ENCODE measurements around the gene SLC6A5.

The SLC6A5 gene

DNA sequence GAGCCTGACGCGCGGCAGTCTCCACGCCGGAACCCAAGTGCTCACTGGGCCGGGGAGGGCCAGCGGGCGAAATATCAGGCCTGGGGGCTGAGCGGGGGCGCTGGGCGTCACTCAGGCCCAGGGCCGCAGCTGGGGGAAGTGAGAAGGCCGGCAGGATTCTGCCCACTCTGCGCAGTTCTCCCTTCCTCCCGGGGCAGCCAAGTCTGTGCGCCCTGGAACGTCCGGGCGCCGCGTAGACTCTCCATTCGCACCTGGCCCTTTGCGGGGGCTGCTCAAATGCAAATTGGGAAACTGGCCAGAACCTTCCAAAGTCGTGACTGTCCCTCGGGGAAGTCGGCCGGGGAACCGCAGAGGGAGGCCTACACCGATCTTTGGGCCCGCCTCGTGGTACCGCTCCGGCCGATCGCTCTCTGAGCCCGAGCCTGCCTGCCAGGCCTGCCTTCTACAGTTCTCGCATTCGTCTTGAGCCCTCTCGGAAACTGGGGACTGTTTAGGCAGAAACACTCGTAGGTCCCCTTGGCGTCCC lies 2.2 kb upstream of the SLC6A5 start:
- DNase-seq = no peak

GRCh38 chr11:20597680-20598484 lies 1.5 kb upstream of the SLC6A5 start:
- DNase-seq = no peak

GRCh38 chr11:20598492-20598891 lies 916 bp upstream of the SLC6A5 start:
- DNase-seq = no peak

GRCh38 chr11:20600020-20600346 lies 575 bp downstream of the SLC6A5 start:
- DNase-seq = no peak

- DNase-seq = no peak
Observed at GRCh38 chr11:20600551-20600950, 1.1 kb downstream of the SLC6A5 start.

GRCh38 chr11:20601221-20601914 lies 2.0 kb downstream of the SLC6A5 start:
- no peak for DNase-seq

DNA sequence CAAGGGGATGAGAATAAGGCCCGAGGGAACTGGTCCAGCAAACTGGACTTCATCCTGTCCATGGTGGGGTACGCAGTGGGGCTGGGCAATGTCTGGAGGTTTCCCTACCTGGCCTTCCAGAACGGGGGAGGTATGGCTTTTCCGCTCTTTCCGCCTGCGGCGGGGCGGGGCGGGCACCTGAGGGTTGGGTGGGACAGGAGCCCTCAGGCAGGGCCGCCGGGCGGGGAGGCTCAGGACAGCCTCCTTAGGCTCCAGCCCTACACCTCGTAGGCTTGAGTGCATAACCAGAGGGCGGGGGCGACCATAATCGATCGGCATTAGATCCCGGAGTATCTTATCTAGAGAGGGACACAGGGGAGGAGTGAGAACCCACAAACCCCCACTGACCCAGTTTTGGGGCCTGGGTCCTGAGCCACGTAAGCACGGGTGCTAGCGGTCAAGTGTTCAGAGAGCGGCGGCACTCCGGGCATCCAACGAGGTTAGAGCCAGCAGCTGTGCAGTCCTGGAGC lies 4.9 kb downstream of the SLC6A5 start:
- no peak for DNase-seq

DNA sequence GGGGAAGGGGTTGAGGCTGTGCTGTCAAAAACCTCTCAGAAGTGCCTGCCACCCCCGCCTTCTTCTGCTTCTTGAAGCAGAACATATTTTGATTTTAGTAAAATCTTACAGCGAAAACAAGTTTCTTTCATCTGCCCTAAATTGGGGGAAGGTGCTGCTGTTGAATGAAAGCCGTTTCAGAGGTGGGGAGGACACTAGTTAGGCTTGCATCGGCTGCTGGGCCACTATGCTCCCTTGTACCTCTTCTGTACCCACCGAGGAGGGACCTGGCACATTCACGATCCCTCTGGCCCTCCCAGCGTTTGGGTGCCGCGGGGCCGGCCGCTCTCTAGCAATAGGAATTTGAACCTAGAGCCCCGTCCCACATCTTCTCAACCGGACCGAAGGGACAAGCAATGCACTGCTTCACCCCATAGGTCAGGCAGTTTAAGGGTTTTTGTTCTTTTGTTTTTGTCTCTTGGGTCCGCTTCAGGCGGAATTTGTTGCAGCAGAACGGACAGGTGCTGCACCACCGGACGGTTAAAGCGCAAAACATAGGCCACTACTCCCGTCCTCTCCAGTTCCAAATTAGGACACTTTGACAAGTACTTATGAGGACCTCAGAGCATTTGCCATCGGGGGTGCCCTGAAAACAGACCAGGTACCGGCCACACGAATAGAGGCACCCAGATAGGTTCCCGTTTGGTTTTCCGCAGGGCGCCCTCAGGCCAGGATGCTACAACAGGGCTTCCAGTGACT lies 5.6 kb downstream of the SLC6A5 start:
- no peak for DNase-seq

DNA sequence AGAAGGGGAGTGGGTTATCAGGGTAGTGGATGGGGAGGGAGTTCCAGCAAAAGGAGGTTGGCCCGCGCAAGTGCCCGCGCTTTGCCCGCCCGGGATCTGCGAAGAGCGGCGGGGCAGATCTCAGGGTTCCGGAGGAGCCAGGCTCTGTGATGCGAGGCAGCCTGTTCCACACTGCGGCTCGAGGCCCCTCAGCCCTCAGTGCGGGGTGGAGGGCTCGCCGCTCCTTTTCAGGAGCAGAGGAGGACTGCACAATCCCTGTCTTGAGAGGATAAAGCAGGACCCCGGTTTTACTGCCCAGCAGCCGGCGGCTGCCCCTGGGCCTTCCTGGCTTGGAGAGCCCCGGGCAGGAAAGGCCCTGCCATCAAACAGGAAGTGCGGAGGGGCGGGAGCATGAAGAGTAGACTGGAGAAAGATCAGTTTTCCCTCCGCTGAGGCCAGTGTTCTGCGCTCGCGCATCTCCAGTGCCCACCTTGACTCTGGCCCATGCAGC lies 6.2 kb downstream of the SLC6A5 start:
- no peak for DNase-seq

DNA sequence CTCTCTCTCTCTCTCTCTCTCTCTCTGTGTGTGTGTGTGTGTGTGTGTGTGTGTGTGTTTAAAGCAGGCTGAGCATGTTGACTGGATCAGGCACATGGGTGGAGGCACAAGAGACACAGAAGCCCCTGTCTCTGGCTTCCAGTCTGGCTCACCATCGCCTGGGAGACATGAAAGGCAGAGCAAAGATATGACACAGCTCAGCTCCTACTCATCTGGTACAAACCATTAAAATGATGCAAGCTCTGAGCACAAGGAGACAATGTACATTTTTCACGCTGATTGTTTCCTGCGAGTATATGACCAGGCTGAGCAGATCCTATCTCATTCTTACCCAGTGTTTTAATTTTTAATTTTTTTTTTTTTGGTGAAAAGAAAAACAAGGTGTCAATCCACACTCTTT lies 9.5 kb downstream of the SLC6A5 start:
- no peak for DNase-seq

DNA sequence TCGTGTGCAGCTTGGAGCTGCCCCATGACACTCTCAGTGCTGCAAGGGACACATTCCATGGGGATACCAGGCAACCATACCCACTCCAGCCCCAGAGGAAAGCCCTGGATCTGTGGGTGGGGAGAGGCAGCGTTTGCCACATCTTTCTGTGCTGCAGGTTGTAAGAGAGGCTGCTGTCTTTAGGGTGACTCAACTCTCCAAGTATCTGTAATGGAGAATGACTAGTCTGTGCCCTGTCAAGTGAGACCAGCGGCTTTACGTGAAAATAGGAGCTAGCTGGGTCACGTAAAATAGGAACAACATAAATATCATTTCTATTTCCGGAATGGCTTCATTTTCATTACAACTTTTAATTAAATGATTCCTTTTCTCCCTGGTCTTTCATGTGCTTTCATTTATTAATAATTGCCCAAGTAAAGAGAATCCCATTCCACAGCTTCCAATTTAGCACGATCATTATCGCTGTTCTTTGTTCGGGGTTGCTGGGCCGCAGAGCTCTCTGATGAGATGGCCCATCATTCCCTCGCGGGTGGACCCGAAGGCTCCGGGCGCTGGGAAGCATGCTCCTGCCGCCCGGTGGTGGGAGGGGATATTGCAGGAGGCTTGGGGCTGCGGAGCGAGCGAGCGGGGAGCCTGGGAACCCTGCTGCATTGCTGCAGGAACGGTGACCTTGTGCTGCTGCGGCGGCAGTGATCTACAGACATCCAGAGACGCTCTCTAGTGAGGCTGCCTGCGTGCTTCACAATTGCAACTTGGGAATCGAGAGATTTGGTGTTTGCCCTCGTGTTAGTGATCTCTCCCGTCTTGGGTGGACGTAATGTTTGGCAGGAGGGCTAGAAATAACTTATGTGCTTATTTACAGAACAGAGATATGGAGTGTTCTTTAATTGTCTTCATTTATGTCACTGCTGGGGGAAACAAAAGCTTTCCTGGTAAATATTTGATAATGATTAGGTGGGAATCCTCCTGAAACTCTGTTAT lies 10.6 kb downstream of the SLC6A5 start:
- peak; percentile 66 for DNase-seq

DNA sequence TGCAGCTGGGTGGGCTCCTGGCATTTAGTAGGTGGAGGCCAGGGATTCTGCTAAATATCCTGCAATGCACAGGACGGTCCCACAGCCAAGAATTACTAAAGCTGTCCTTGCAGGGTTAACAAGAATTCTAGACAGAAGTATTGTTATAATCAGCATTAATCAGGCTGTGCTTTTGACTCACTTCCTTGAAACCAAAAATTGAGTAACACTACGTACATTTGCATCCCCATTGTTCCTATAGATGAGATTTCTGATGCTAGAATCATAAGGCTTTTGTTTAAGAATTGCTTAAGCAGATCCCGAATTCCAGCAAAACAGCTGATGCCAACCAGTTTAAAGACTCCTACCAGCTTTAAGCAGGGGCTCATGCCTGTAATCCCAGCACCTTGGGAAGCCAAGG lies 11.4 kb downstream of the SLC6A5 start:
- DNase-seq = no peak

DNA sequence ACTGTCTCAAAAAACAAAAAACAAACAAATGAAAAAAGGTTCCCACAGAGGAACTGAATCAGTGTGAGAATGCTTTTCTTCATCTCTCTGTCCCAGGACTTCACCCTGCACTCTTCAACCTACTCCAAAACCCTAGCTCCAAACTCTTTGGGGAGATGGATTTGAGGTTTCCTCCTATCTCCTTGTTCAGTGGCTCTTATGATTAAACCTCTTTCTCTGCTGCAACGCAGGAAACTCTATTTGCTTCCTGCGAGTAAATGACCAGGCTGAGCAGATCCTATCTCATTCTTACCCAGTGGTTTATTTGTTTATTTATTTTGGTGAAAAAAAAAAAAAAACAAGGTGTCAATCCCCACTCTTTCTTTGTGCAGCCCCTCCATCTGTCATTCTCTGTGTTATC lies 12.0 kb downstream of the SLC6A5 start:
- no peak for DNase-seq

DNA sequence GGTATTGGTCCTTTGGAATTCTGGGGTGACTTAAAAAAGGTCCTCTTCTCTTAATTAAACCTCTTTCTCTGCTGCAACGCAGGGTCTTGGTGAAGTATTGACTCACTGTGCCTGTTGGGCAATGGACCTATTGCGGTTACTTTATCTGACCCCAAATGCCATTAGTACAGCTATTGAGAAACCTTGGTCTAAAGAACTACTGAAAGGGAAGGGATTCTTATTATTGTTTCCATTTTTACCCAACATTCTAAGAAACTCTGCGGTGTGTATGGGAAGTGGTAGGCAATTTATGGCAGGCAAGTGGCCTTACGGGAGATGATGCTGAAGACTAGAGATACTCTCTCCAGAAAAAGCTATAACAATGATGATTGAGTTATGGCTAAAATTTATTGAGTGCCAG lies 12.5 kb downstream of the SLC6A5 start:
- no peak for DNase-seq

- DNase-seq = no peak
Observed at GRCh38 chr11:20612416-20612815, 13.0 kb downstream of the SLC6A5 start.

GRCh38 chr11:20616920-20617319 lies 17.5 kb downstream of the SLC6A5 start:
- no peak for DNase-seq

DNA sequence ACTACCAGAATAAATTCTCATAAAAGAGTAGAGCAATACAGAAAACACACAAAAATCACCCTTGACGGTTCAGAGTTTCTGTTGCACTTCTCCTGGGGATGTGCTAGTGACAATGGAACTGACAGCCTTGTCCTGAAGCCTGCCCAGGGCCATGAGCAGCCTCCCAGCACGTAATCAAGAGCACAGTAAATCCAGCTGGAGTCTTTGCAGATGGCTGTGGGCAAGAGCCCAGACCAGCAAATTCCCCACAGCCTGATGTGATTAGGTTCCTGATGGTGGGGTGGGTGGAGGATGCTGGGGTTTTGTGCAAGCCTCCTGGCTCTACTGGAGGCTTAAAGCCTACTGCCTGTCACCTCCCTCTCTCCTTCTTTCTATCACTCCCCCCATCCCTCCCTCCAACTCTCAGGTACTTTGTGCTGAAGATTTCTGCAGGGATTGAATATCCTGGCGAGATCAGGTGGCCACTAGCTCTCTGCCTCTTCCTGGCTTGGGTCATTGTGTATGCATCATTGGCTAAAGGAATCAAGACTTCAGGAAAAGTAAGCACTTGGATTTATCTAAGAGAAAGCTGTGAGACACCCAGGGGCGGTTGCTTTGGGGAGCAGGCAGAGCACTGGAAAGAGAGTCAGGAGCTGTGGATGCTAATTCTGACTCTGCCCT lies 18.1 kb downstream of the SLC6A5 start:
- no peak for DNase-seq

- no peak for DNase-seq
Observed at GRCh38 chr11:20618083-20618482, 18.7 kb downstream of the SLC6A5 start.

DNA sequence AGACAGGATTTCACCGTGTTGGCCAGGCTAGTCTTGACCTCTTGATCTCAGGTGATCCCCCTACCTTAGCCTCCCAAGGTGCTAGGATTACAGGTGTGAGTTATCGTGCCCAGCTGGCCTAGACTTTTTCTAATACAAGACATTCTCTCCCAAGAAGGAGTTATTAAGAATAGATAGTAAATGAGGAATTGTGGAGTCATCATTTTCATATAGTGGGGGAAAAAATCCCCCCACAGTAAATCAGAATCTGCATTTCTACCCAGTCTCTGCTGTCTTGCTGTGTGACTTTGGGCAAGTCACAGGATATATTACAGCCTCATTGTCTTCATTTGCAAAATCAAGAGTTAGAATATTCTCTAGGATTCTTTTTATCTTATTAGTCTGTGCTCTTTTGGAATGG lies 21.6 kb downstream of the SLC6A5 start:
- no peak for DNase-seq

GRCh38 chr11:20621679-20622078 lies 22.3 kb downstream of the SLC6A5 start:
- DNase-seq = no peak

- no peak for DNase-seq
Observed at GRCh38 chr11:20623252-20623651, 23.8 kb downstream of the SLC6A5 start.

DNA sequence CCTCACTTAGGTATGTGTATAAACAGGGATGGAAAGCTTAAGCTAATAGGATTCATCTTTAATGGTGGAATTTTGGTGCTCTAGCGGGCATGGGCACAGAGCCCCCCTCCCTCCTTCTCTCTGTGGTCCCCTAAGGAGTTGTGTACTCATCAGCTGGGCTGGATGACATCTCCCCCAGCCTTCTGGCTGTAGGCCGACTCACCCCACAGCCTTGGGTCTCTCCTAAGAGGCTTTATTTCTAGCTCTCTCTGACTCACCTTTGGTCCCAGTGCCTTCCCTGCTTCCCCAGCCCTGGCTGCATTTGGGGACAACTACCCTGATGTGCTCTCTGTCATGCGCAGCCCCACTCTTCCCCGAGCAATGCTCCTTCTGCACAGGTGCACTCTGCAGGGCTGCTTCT lies 26.9 kb downstream of the SLC6A5 start:
- DNase-seq = no peak

Data from EL (cell line).